Heart right ventricle (tissue), 16 donors: ENCODE data around the gene CIDEB. TPM values are rescaled to one million over a fixed set of nuclear protein-coding genes. Genes with fewer than 3 reads are reported as not detected.
"Not testable (repeated sequence)": the region's sequence is repeated elsewhere in the genome, so short reads cannot be mapped to it uniquely, and the experiment has no call there.

Experiments used
- ATAC-seq, 8 donors: fragments of 200-7000 bp; cut with Tn5 transposase; one replicate each; pipeline ENCODE4 v1.9.1; 2020; ENCODE audit warnings: mild to moderate bottlenecking in 8 of 8, moderate library complexity in 8 of 8, moderate number of reproducible peaks in 1 of 8
- DNase-seq, 2 donors: peaks; one replicate each; pipeline ENCODE4 v3.0.0-alpha.2; 2020
- H3K27ac ChIP-seq, 10 donors: fragments of 200-600 bp; sonication (generic) in 2 of 10; one replicate each; pipeline versions ENCODE4 v1.5.0 to v1.8.0; 2020 to 2022; ENCODE audit warnings: mild to moderate bottlenecking in 3 of 10
- H3K27me3 ChIP-seq, 7 donors: fragments of 200-600 bp; one replicate each; pipeline ENCODE4 v1.8.0; 2021 to 2022; ENCODE audit warnings: mild to moderate bottlenecking in 2 of 7
- H3K36me3 ChIP-seq, 9 donors: fragments of 200-600 bp; sonication (generic) in 1 of 9; one replicate each; pipeline versions ENCODE4 v1.5.0 to v1.8.0; 2020 to 2022; ENCODE audit warnings: mild to moderate bottlenecking in 2 of 9
- H3K4me1 ChIP-seq, 9 donors: fragments of 200-600 bp; sonication (generic) in 1 of 9; one replicate each; pipeline versions ENCODE4 v1.5.0 to v1.8.0; 2020 to 2022; ENCODE audit warnings: mild to moderate bottlenecking in 4 of 9
- H3K4me3 ChIP-seq, 10 donors: fragments of 200-600 bp; sonication (generic) in 2 of 10; one replicate each; pipeline versions ENCODE4 v1.5.0 to v1.8.0; 2020 to 2022; ENCODE audit warnings: mild to moderate bottlenecking in 7 of 10, moderate library complexity in 2 of 10
- H3K9me3 ChIP-seq, 11 donors: fragments of 200-600 bp in 10 of 11; sonication (generic) in 2 of 11; one replicate each; pipeline versions ENCODE4 v1.5.0 to v1.8.0; 2013 to 2022; ENCODE audit warnings: mild to moderate bottlenecking in 2 of 11, control low read depth in 1 of 11, moderate library complexity in 1 of 11
- WGBS, 2 donors: extraction: QIAGEN DNeasy Blood & Tissue Kit; methylation state at CpG; one replicate each; pipeline ENCODE4 v1.1.7; 2013; ENCODE audit warnings: inconsistent platforms in 1 of 2; 5-methylcytosine and 5-hydroxymethylcytosine counted together
- intact Hi-C, 10 donors: fragments of 100-400 bp; cut with DNase I; formaldehyde crosslinking; loops; one replicate each; pipeline versions ENCODE4 v1.11.1 to v1.14.2; 2022
- polyA plus RNA-seq, 2 donors: library from polyadenylated mRNA; stranded (reverse); fragments of 200-250 nt; gene quantifications; one replicate each; pipeline ENCODE4 v1.2.3, GENCODE V29; 2013
- total RNA-seq, 10 donors: library from RNA; stranded (reverse); fragmentation: NEBNext Ultra II Directional in 3 of 10; extraction: Animal tissue kit (Norgen Biotek cat#: 25700) in 3 of 10; gene quantifications; one replicate each; pipeline versions ENCODE4 v1.2.1 to v1.2.4, GENCODE V29; 2021 to 2023
- TF ChIP-seq, protein P1 (sequence below), 9 donors: fragments of 200-600 bp; sonication (generic) in 2 of 9; IDR thresholded peaks; one replicate each; pipeline versions ENCODE4 v1.5.0 to v1.8.0; 2021 to 2022; ENCODE audit warnings: antibody characterized with exemption in 9 of 9, mild to moderate bottlenecking in 5 of 9, moderate library complexity in 1 of 9
- donor health status: Arrhythmogenic right ventricular cardiomyopathy.
- donor health status: ischemic (EF 13 %, LVEDD 7.1; RV severe dilation, severe dysfunction).
- donor health status: healthy with polysubstance abuse.
- donor health status: DM: no; HTN: yes; CAD: no.
- donor health status: DM: no; HTN: no; CAD: no.
- donor health status: ischemic (EF 25% LVEDD 6.9; RV normal size, moderate dysfunction).
- donor health status: ischemic (EF 25% LVEDD 5.7; RV mildly dilated, moderate dysfunction).
- donor health status: healthy.
- donor health status: DM: yes; HTN: yes; CAD: no.
- donor health status: Ischemic cardiomyopathy.
- donor health status: ischemic (EF 35%, LVEDD 5.7; RV mildly dilated, moderate dysfunction).
- donor health status: nonischemic (EF 11% LVEDD 7.7; RV severe dilation, severe dysfunction).
- donor health status: DM: yes; HTN: yes; CAD: no.
- donor health status: PGD.
- donor health status: ischemic (EF 29% LVEDD 5.4; RV normal size, mild dysfunction).
- donor health status: nonischemic (EF 23%, LVEDD 6.1; RV moderate dilation, normal function).

The CIDEB gene
- total and polyA plus RNA-seq, 12 donors: 1.9 to 6.0 (median 3.7) TPM

DNA sequence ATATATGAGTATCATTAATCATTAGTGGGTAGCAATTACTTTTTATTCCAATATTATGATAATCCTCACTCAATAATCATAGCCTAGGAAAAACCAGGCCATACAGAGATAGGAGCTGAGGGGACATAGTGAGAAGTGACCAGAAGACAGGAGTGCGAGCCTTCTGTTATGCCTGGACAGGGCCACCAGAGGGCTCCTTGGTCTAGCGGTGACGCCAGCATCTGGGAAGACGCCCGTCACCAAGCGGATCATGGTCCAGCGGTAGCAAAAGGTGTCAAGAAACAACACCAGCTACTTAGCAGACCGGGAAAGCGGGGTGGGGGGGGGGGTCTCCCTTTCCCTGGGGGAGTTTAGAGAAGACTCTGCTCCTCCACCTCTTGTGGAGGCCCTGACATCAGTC, 20.1 kb upstream of the CIDEB start:
- H3K4me1 ChIP-seq: peaks cover 4 to 64% (median 14%) of the 10 kb centered on the region in 9 donors
- peak; percentile 53 to 57 for DNase-seq
- intact Hi-C loops, H3K27me3 ChIP-seq, H3K9me3 ChIP-seq, H3K4me3 ChIP-seq, ATAC-seq: not testable (repeated sequence)
- TF ChIP-seq, protein P1, sequence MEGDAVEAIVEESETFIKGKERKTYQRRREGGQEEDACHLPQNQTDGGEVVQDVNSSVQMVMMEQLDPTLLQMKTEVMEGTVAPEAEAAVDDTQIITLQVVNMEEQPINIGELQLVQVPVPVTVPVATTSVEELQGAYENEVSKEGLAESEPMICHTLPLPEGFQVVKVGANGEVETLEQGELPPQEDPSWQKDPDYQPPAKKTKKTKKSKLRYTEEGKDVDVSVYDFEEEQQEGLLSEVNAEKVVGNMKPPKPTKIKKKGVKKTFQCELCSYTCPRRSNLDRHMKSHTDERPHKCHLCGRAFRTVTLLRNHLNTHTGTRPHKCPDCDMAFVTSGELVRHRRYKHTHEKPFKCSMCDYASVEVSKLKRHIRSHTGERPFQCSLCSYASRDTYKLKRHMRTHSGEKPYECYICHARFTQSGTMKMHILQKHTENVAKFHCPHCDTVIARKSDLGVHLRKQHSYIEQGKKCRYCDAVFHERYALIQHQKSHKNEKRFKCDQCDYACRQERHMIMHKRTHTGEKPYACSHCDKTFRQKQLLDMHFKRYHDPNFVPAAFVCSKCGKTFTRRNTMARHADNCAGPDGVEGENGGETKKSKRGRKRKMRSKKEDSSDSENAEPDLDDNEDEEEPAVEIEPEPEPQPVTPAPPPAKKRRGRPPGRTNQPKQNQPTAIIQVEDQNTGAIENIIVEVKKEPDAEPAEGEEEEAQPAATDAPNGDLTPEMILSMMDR (IDR thresholded peaks at IDR 0.05): peak; percentile 40 to 71 (median 66)
- peak overlapping the region in 1 of 10 donors; percentile 79 for H3K27ac ChIP-seq
- peaks cover 0 to 80% (median 0%) of the 10 kb centered on the region in 9 donors for H3K36me3 ChIP-seq
- 4 to 6% methylated on average over 9 of the region's 9 CpGs for WGBS, 2 donors

DNA sequence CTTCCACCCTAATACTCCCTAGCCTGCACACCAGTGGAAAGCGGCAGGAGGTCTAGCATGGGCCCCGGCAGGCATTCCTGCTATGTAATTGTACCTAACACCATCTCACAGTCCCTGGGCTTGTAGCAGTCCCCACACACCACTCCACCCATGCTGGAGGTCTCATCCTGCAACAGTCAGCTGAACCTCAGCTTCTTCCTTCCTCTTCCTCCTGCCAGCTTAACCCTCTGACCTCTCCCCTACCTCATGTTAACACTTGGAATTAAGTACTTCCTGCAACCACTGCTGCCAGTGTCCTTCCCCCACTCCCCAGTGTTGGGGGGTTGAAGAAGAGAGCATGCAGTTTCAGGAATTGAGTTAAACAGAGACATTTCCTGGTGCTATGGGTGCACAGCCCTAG, 19.5 kb upstream of the CIDEB start:
- H3K27me3 ChIP-seq: peaks cover 0 to 1% (median 0%) of the 10 kb centered on the region in 7 donors
- H3K9me3 ChIP-seq: no peaks in the 10 kb centered on the region
- H3K27ac ChIP-seq: peak overlapping the region in 1 of 10 donors; percentile 79
- peak in 3 of 8 donors; percentile 4 to 19 (median 17) for ATAC-seq
- H3K36me3 ChIP-seq: peaks cover 0 to 86% (median 0%) of the 10 kb centered on the region in 9 donors
- intact Hi-C loops: no loop called here
- peaks cover under 1 to 58% (median 8%) of the 10 kb centered on the region in 9 donors for H3K4me1 ChIP-seq
- TF ChIP-seq, protein P1 (IDR thresholded peaks at IDR 0.05): no peak
- 84 to 86% methylated on average over 2 of the region's 2 CpGs for WGBS, 2 donors
- no peak for DNase-seq
- H3K4me3 ChIP-seq: no peak overlapping the region

DNA sequence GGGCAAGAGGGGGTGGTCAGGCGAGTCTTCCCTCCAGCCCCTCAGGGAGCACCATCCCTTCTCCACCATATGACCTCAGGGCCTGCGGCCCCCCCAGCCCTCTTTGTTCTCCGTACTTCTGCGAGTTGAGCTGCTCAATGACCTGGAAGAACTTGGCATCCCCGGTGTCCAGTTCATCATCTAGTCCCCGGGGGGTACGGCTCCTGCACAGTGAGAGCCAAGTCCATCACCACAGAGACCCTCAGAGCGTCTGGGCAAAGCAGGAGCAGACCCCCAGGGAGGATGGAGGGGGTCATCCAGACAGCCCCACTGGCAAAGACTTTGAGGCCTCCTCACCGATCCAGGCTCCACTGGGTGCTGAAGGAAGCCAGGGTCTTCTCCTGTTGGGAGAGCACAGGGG, 18.2 kb upstream of the CIDEB start:
- H3K27ac ChIP-seq: no peak overlapping the region
- DNase-seq (no peak), ATAC-seq (no peak)
- no peak overlapping the region for H3K4me3 ChIP-seq
- no peaks in the 10 kb centered on the region for H3K27me3 ChIP-seq
- peaks cover 0 to 90% (median 0%) of the 10 kb centered on the region in 9 donors for H3K36me3 ChIP-seq
- intact Hi-C loops: no loop called here
- peaks cover 0 to 45% (median 0%) of the 10 kb centered on the region in 9 donors for H3K4me1 ChIP-seq
- 84 to 87% methylated on average over 9 of the region's 9 CpGs for WGBS, 2 donors
- TF ChIP-seq, protein P1 (IDR thresholded peaks at IDR 0.05): no peak
- no peaks in the 10 kb centered on the region for H3K9me3 ChIP-seq

DNA sequence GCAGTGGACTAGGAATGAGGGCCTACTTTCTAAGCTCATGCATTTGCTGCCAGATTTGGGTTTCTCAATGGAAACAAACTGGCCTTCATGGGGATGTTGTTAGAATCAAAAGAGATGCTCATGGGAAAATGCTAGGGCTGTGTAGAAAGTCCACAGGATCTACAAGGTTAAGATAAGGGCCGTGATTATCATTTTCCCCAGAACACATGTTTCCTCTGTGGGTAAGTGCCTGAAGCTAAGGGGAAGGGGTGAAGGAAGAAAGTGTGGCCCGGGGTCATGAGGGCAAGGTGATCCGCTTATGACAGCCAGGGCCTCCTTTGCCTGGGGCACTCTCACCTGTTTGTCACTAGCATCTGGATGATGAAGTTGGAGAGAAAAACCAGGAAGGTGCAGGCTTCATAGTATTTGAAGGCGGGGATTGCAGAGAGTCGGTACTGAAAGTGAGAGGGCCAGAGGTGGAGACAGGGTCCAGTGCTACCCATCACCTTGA, 17.3 kb upstream of the CIDEB start:
- H3K27me3 ChIP-seq: no peaks in the 10 kb centered on the region
- 86 to 87% methylated on average over 5 of the region's 5 CpGs for WGBS, 2 donors
- ATAC-seq: no peak
- TF ChIP-seq, protein P1 (IDR thresholded peaks at IDR 0.05): no peak
- peaks cover 0 to 36% (median 0%) of the 10 kb centered on the region in 9 donors for H3K4me1 ChIP-seq
- peaks cover 0 to 91% (median 0%) of the 10 kb centered on the region in 9 donors for H3K36me3 ChIP-seq
- intact Hi-C loops: no loop called here
- H3K27ac ChIP-seq: no peak overlapping the region
- H3K9me3 ChIP-seq: no peaks in the 10 kb centered on the region
- no peak overlapping the region for H3K4me3 ChIP-seq
- DNase-seq: no peak
